ENCODE data around the gene MC1R. TPM values are rescaled to one million over a fixed set of nuclear protein-coding genes. Genes with fewer than 3 reads are reported as not detected.
A peak's percentile ranks its signal among the peaks of the same experiment; 100 is the strongest.

Gene MC1R
- total RNA-seq, 1 experiment from 2014 or later, result 3.8 TPM

- no peak for TF ChIP-seq MLX (CRISPR knock-in tag; IDR thresholded peaks at IDR 0.05)
- no peak for TF ChIP-seq ELF4 (CRISPR knock-in tag; IDR thresholded peaks at IDR 0.05; ENCODE audit: low read depth)
These were observed 3.8 kb downstream of the MC1R start (continued) for GRCh38 chr16:89922477-89922883.

GRCh38 chr16:89922884-89923639 is 4.4 kb downstream of the MC1R start, which contains the start of gene TUBB3:
TUBB3 (plus strand) TSS chr16:89923342; CDS start chr16:89923402, 60 bp downstream.
- Mint-ChIP-seq H3K4me3 (peak within 1 kb of the TSS; percentile 88), H3K4me1 (peaks cover 19% of the 10 kb centered on the region), H3K9me3 (no peaks in the 10 kb centered on the region), H3K36me3 (no peaks in the 10 kb centered on the region), H3K27ac (no peak within 1 kb of the TSS), H3K27me3 (ENCODE audit: low read depth) (peaks cover 36% of the 10 kb centered on the region)
- ChIA-PET CTCF (interaction anchor here (0.6 to 5.7 kb wide), 13 partner anchors 13 to 366 kb away, joined by 3 to 70 read pairs (median 6); partner anchors contain the start of genes DBNDD1, DEF8 and TCF25), POLR2A (interaction anchor here (0.9 to 2.8 kb wide), 5 partner anchors 13 to 50 kb away, joined by 3 to 14 read pairs (median 7); partner anchors contain the start of genes DEF8 and TCF25)
- DNase-seq (ENCODE audit: low spot score) (peak; percentile 85), ATAC-seq (peak; percentile 17)
- TF ChIP-seq ATF1 (CRISPR knock-in tag; IDR thresholded peaks at IDR 0.05), result no peak
- TF ChIP-seq NR3C1 (CRISPR knock-in tag; conservative IDR thresholded peaks at IDR 0.05; ENCODE audit: low read depth), result no peak
- TF ChIP-seq E2F1 (CRISPR knock-in tag; IDR thresholded peaks at IDR 0.05), result no peak
- no peak for TF ChIP-seq NFATC4 (CRISPR knock-in tag; IDR thresholded peaks at IDR 0.05)
- no peak for TF ChIP-seq ZNF138 (CRISPR knock-in tag; conservative IDR thresholded peaks at IDR 0.05)
- TF ChIP-seq SMAD4 (CRISPR knock-in tag; IDR thresholded peaks at IDR 0.05), result no peak
- no peak for TF ChIP-seq TEAD4 (CRISPR knock-in tag; IDR thresholded peaks at IDR 0.05)
- TF ChIP-seq FOXP4 (CRISPR knock-in tag; IDR thresholded peaks at IDR 0.05), result peak; percentile 70; the same call in 1 of the 2 replicates
- peak; percentile 71; the same call in 1 of the 2 replicates for TF ChIP-seq ZNF671 (CRISPR knock-in tag; IDR thresholded peaks at IDR 0.05)
- peak; percentile 44; the same call in 1 of the 2 replicates for TF ChIP-seq TCF7 (CRISPR knock-in tag; IDR thresholded peaks at IDR 0.05; ENCODE audit: low read depth)
- TF ChIP-seq ESRRA (CRISPR knock-in tag; IDR thresholded peaks at IDR 0.05; ENCODE audit: borderline replicate concordance), result no peak
- TF ChIP-seq ZSCAN18 (CRISPR knock-in tag; IDR thresholded peaks at IDR 0.05), result no peak
- TF ChIP-seq IRF1 (CRISPR knock-in tag; IDR thresholded peaks at IDR 0.05), result no peak
- no peak for TF ChIP-seq JAZF1 (CRISPR knock-in tag; IDR thresholded peaks at IDR 0.05)
- no peak for TF ChIP-seq ZNF317 (CRISPR knock-in tag; IDR thresholded peaks at IDR 0.05; ENCODE audit: borderline replicate concordance, low read depth)
- peak; percentile 92 for TF ChIP-seq SP1 (CRISPR knock-in tag; conservative IDR thresholded peaks at IDR 0.05)
- TF ChIP-seq ELF4 (CRISPR knock-in tag; IDR thresholded peaks at IDR 0.05; ENCODE audit: low read depth), result no peak
- TF ChIP-seq FOXK1 (CRISPR knock-in tag; IDR thresholded peaks at IDR 0.05), result no peak
- no peak for TF ChIP-seq GRHL2 (CRISPR knock-in tag; IDR thresholded peaks at IDR 0.05; ENCODE audit: insufficient replicate concordance, severe bottlenecking)
- TF ChIP-seq TEAD1 (CRISPR knock-in tag; IDR thresholded peaks at IDR 0.05), result no peak
- no peak for TF ChIP-seq GTF2I (CRISPR knock-in tag; conservative IDR thresholded peaks at IDR 0.05)
- peak; percentile 69; the same call in 1 of the 2 replicates for TF ChIP-seq ETV6 (CRISPR knock-in tag; IDR thresholded peaks at IDR 0.05)
- TF ChIP-seq CREB1 (CRISPR knock-in tag; IDR thresholded peaks at IDR 0.05), result no peak
- TF ChIP-seq NFE2L1 (CRISPR knock-in tag; IDR thresholded peaks at IDR 0.05), result no peak
- 0 out of 2 replicates have a peak, but pooled peaks have one; percentile 60 for TF ChIP-seq CREM (CRISPR knock-in tag; IDR thresholded peaks at IDR 0.05)
- peak; percentile 53; the same call in 1 of the 2 replicates for TF ChIP-seq ZNF416 (CRISPR knock-in tag; IDR thresholded peaks at IDR 0.05)
- TF ChIP-seq NR2C2 (CRISPR knock-in tag; IDR thresholded peaks at IDR 0.05), result no peak
- peak; percentile 70 for TF ChIP-seq NFYB (CRISPR knock-in tag; conservative IDR thresholded peaks at IDR 0.05; ENCODE audit: low read depth)
- TF ChIP-seq FOXJ3 (CRISPR knock-in tag; IDR thresholded peaks at IDR 0.05; ENCODE audit: borderline replicate concordance), result no peak
- TF ChIP-seq MAX (CRISPR knock-in tag; IDR thresholded peaks at IDR 0.05), result no peak; the same call in 1 of the 2 replicates
- TF ChIP-seq TP53 (CRISPR knock-in tag; IDR thresholded peaks at IDR 0.05), result peak; percentile 70; the same call in 1 of the 2 replicates

Data from WTC11 (cell line).